OCI-LY7 (cell line): ENCODE measurements around the gene PTCH1.

Experiments used
- CTCF ChIP-seq: fragments of 200-600 bp; sonication (generic); conservative IDR thresholded peaks from 2 replicates; pipeline ENCODE4 v1.5.1; 2014; ENCODE audit warnings: mild to moderate bottlenecking, antibody characterized with exemption, low read length, moderate library complexity, mixed read lengths
- EZH2phosphoT487 ChIP-seq: fragments of 200-600 bp; sonication (generic); IDR thresholded peaks from 2 replicates; pipeline ENCODE4 v1.6.1; 2018; ENCODE audit warnings: low read depth, borderline replicate concordance, mild to moderate bottlenecking, mixed run types, antibody characterized with exemption, low read length, moderate library complexity, mixed read lengths

GRCh38 chr9:95457769-95458168 is 59.0 kb downstream of the PTCH1 start:
- TF ChIP-seq CTCF (no peak), EZH2phosphoT487 (no peak)
